Astrocyte (in vitro differentiated cells and primary cell): ENCODE data around the gene SHTN1.

ENCODE experiments used
- CTCF ChIP-seq: IDR thresholded peaks from 2 replicates; pipeline ENCODE4 v1.5.1; 2011; ENCODE audit warnings: low read depth, mild to moderate bottlenecking, inconsistent platforms, low read length, moderate library complexity; ENCODE audit not compliant: insufficient read depth
- EZH2 ChIP-seq: IDR thresholded peaks from 2 replicates; pipeline ENCODE4 v1.6.1; 2012; ENCODE audit warnings: mild to moderate bottlenecking, low read length, inconsistent platforms; ENCODE audit not compliant: insufficient read depth

GRCh38 chr10:116857156-116857555, 147.8 kb downstream of the SHTN1 start:
- no peak for TF ChIP-seq CTCF
- no peak for TF ChIP-seq EZH2
